Activated naive CD4-positive, alpha-beta T cell treated with anti-CD3 and anti-CD28 coated beads, Interleukin-2, amount 10 ng/mL, durations not matched to agents 7 days and 5 days (primary cell): Measurements from ENCODE around the gene MRPS18A.

Experiments used
- CTCF ChIA-PET: fragments of 350-600 bp; sonication (Branson Sonifier 250); formaldehyde crosslinking; loops from one replicate; lab custom pipeline; 2021; ENCODE audit warnings: antibody characterized with exemption; lab: Charles Lee
- DNase-seq: peaks from one replicate; pipeline ENCODE4 v3.0.0-alpha.2; 2020
- H3K27ac Mint-ChIP-seq: one replicate; pipeline ENCODE4 v1.8.0; 2021; ENCODE audit warnings: mild to moderate bottlenecking, moderate library complexity, mixed read lengths
- H3K27me3 Mint-ChIP-seq: one replicate; pipeline ENCODE4 v1.8.0; 2021; ENCODE audit warnings: mild to moderate bottlenecking, mixed read lengths
- H3K36me3 Mint-ChIP-seq: one replicate; pipeline ENCODE4 v1.8.0; 2021; ENCODE audit warnings: mixed read lengths
- H3K4me1 Mint-ChIP-seq: one replicate; pipeline ENCODE4 v1.8.0; 2021; ENCODE audit warnings: mixed read lengths
- H3K4me3 Mint-ChIP-seq: one replicate; pipeline ENCODE4 v1.8.0; 2021; ENCODE audit warnings: mild to moderate bottlenecking, moderate library complexity, mixed read lengths
- H3K9me3 Mint-ChIP-seq: one replicate; pipeline ENCODE4 v1.8.0; 2021; ENCODE audit warnings: mixed read lengths

The MRPS18A gene

DNA sequence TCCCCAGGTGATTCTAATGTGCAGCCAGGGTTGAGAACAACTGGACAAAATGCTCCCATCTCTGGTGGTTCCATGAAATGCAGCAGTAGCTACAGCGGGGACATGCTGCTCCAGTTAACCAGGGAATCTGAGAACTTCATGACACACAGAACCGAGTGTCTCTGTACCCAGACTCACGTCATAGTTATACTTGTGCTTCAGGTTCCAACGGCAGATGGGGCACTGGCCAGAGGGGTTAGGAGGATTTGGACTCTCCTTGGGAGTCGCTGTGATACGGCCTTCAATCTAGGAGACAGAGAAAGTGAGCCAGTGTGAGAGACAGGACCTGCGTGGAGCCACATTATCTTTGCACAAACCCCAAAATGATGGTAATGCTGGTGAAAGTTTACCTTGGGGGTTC, 9.2 kb downstream of the MRPS18A start:
- Mint-ChIP-seq H3K4me3 (no peak overlapping the region), H3K4me1 (peaks cover 6% of the 10 kb centered on the region), H3K9me3 (no peaks in the 10 kb centered on the region), H3K27ac (no peak overlapping the region), H3K27me3 (no peaks in the 10 kb centered on the region), H3K36me3 (peaks cover 36% of the 10 kb centered on the region)
- no peak for DNase-seq
- CTCF ChIA-PET: interaction anchor here (0.9 to 3.3 kb wide), 3 partner anchors 8 to 11 kb away, joined by 3 to 13 read pairs (median 3); no protein-coding TSS in a partner anchor

DNA sequence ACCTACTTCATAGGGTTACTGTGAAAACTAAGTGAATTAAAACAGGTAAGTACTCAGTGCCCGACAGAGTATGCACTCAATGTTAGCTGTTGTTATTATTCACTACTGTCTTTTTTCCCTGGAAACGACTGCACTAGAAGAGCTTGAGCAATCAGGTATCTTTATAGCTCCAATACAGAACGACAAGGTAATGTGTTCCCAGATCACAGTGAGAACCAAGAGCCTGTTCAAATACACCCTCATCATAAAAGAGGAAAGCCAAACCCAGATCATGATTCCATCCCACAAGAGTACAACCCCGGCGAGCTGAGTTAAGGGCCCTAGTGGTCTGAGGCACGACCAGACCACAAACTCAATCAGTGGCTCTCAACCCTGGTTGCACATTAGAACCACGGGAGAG, 9.8 kb downstream of the MRPS18A start:
- Mint-ChIP-seq H3K9me3 (no peaks in the 10 kb centered on the region), H3K4me3 (no peak overlapping the region), H3K27ac (no peak overlapping the region), H3K4me1 (peaks cover 2% of the 10 kb centered on the region), H3K36me3 (peaks cover 39% of the 10 kb centered on the region), H3K27me3 (no peaks in the 10 kb centered on the region)
- CTCF ChIA-PET: interaction anchor here (1.1 to 3.3 kb wide), 2 partner anchors 11 to 91 kb away, joined by 4 to 13 read pairs; no protein-coding TSS in a partner anchor
- DNase-seq: no peak

DNA sequence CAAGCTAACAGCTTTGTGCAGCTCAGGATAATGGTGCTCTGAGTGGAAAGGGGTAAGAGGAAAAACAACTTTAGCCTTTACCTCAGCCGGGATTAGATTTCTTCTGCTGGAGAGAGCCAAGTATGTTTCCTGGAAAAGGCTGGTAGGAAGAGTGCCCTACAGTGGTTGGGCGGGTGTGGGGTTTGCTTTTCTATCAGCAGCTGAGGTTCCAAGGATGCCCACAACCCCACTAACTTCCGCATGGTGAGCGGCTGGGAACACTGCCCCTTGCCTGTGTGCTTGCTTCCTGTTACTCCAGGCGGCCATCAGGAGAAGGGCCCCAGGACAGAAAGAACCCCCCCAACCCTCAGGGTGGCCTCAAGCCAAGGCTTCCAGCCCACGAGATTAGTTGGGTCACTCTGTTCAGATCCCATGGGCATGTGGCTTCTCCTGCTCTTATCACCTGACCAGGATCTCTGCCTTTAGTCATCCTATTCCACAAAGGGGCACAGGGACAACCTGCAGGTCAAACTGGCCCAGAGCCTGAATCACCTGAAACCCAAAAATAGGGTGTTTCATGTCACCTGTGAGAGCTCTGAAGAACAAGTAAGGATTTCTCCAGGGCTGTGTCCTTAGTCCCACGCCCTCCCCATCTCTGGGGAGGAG, 10.5 kb downstream of the MRPS18A start:
- Mint-ChIP-seq H3K4me3 (no peak overlapping the region), H3K27me3 (no peaks in the 10 kb centered on the region), H3K36me3 (peaks cover 41% of the 10 kb centered on the region), H3K9me3 (no peaks in the 10 kb centered on the region), H3K27ac (no peak overlapping the region), H3K4me1 (no peaks in the 10 kb centered on the region)
- no peak for DNase-seq
- CTCF ChIA-PET: interaction anchor here (1.1 to 3.3 kb wide), 2 partner anchors 10 to 92 kb away, joined by 4 to 13 read pairs; no protein-coding TSS in a partner anchor

DNA sequence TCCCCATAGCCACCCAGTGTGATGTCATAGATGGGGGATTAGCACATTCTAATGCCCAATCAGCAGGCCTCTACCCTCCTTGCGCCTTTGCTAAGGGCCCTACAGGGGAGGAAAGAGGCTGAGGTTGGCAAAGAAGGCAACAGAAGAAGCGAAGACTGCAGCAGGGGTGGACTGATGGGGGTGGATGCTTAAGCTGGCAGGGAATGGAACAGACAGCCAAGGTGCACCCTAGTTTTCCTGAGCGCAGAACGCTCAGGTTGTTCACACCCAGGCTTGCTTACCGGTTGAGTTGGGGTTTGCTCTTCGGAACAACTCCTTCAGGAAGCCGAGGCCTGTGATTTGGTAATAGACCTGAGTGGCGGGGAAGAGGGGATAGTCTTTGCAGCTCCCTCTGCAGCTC, 12.7 kb downstream of the MRPS18A start:
- Mint-ChIP-seq H3K36me3 (peaks cover 46% of the 10 kb centered on the region), H3K27ac (no peak overlapping the region), H3K27me3 (no peaks in the 10 kb centered on the region), H3K9me3 (no peaks in the 10 kb centered on the region), H3K4me1 (peaks cover 13% of the 10 kb centered on the region), H3K4me3 (no peak overlapping the region)
- CTCF ChIA-PET: interaction anchor here (1.0 kb wide), 2 partner anchors 101 to 404 kb away, joined by 3 read pairs; no protein-coding TSS in a partner anchor
- DNase-seq: no peak

DNA sequence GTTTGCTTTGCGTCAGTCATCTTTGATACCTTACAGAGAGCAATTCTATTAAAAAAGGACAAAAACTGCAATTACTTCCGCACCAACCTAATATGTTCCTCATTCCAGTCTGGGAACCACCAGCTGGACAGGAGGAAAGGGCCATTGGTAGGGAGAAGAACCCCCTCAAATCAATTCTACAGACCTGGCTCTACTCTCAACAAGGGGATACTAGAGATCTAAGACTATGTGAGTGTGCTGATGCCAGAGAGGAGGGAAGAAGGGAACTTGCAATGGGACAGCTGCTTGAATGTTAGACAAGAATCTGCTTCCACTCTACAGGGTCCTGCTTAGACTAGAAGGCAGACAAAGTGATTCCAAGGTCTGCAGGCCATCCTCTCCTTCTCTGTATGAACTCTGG, 13.3 kb downstream of the MRPS18A start:
- Mint-ChIP-seq H3K4me3 (no peak overlapping the region), H3K36me3 (peaks cover 44% of the 10 kb centered on the region)

DNA sequence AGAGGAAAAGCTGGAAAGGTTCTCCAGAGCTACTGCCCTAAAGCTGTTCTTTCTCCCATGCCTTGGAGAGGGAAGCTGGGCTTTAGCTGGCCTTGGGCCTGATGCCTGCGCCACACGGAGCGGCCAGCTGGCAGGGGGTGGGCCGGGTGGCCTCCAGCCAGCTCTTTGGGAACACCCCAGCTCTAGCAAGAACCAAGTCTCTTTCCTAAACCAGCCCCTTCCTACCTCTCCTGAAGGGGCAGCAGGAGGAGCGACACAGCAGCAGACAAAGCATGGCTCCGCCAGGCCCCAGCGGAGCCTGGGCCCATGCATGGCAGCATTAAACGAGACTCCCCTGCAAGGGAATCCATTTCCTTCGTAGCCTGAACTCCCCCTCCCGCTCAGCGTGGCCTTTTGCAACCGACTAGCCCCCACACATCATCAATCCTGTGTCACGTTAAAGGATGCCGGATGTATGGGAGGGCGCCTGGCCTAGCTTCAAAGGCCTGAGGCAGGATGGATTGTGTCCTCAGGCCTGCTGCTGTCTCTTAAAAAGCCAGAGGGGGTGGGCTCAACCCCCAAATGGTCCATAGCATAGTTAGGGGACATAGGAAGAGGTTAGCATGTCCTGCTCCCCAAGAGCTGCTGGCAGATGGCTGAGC, 14.0 kb downstream of the MRPS18A start:
- no peak for DNase-seq
- peaks cover 43% of the 10 kb centered on the region for H3K36me3 Mint-ChIP-seq
- H3K9me3 Mint-ChIP-seq: no peaks in the 10 kb centered on the region
- peaks cover 27% of the 10 kb centered on the region for H3K4me1 Mint-ChIP-seq
- no peak overlapping the region for H3K4me3 Mint-ChIP-seq
- no peaks in the 10 kb centered on the region for H3K27me3 Mint-ChIP-seq
- CTCF ChIA-PET: interaction anchor here (0.9 kb wide), 1 partner anchor 406 kb away, joined by 3 read pairs; no protein-coding TSS in a partner anchor
- no peak overlapping the region for H3K27ac Mint-ChIP-seq

More for the DNA sequence above, 13.3 kb downstream of the MRPS18A start:
- Mint-ChIP-seq H3K9me3 (no peaks in the 10 kb centered on the region), H3K27me3 (no peaks in the 10 kb centered on the region), H3K4me1 (peaks cover 20% of the 10 kb centered on the region), H3K27ac (no peak overlapping the region)
- CTCF ChIA-PET: interaction anchor here (1.0 kb wide), 1 partner anchor 404 kb away, joined by 3 read pairs; no protein-coding TSS in a partner anchor
- no peak for DNase-seq

DNA sequence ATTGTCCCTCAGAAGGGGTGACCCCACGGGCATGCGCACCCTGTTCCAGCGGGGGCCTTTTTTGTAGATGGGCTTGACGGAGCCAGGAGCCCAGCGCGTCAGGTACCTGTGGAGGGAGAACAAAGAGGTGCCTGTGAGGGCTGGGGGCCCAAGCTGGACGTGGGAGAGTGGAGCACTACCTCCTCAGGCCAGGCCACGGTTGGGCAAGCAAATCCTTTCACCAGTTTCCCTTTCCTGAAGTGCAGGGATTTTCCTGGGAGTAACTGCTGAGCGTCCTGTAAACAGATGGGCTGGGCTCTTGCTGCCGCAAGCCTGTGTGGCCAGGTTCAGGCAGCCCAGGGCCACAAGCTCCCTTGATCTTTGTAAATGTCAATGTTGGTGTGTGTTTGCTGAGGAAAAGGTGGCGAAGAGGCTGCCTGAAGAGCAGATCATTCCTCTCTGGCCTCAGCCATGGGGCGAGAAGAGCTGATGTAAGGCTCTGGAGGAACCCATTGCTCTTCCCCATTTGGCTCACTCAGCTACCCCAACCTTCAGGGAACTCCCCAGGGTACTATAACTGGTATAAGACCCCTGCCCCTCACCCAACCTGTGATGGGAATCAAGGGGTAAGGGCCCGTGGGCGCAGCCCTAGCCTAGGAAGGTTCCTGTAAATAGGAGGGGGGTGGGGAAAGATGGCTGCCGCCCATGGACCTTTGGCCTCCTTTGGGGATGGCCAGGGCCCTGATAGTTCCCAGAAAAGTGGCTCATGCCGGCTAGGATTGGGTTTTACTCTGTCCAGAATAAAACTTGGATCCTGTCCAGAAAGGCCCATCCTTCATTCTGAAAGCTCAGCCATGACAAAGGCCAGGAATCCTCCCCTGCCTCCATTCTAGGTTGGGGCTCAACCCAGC, 15.5 kb downstream of the MRPS18A start:
- Mint-ChIP-seq H3K4me1 (peaks cover 42% of the 10 kb centered on the region), H3K9me3 (no peaks in the 10 kb centered on the region), H3K27ac (no peak overlapping the region), H3K27me3 (no peaks in the 10 kb centered on the region), H3K4me3 (no peak overlapping the region), H3K36me3 (peaks cover 37% of the 10 kb centered on the region)
- CTCF ChIA-PET: interaction anchor here (0.6 to 3.3 kb wide), 2 partner anchors 59 to 407 kb away, joined by 3 to 11 read pairs; no protein-coding TSS in a partner anchor
- DNase-seq: no peak

DNA sequence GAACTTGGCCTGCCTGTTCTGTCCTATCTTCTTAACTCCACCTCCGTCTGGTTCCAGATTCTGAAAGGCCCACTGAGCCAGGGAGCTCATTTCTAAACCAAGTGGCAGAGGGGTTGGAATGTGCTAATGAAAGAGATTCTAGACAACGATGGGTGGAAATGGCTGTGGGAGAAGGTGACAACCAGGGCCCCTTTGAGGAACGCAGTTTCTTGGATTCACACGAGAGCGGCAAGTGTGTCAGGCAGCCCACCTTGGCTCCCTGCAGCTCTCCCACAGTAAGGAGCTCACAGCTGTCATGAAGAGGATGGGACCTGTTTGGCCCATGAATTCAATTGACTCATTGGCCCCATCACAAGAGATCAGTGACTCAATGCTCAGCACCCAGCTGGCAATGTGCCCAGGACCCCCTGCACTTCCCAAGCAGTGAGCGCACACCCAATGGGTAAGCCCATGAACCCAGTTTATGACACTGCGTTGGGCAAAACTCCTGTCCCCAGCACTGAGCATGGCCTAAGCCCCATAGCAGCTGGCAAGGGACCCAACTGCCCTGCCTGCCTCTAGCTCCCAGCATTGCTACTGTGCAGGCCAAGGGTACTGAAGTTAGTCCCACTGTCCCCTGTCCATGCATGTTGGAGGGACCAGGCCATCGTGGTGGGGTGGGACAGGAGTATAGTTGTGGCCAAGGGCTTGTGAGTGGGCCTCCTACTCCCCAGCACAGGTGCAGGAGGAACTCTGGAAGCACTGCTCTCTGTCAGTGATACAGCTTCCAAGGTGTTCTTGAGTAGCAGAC, 16.4 kb downstream of the MRPS18A start:
- Mint-ChIP-seq H3K4me3 (no peak overlapping the region), H3K27ac (peak overlapping the region; percentile 78), H3K27me3 (peaks cover 3% of the 10 kb centered on the region), H3K4me1 (peaks cover 44% of the 10 kb centered on the region), H3K36me3 (peaks cover 37% of the 10 kb centered on the region), H3K9me3 (no peaks in the 10 kb centered on the region)
- CTCF ChIA-PET: interaction anchor here (1.1 to 3.3 kb wide), 5 partner anchors 7 to 408 kb away, joined by 3 to 11 read pairs (median 7); partner anchors contain the start of gene VEGFA
- no peak for DNase-seq

DNA sequence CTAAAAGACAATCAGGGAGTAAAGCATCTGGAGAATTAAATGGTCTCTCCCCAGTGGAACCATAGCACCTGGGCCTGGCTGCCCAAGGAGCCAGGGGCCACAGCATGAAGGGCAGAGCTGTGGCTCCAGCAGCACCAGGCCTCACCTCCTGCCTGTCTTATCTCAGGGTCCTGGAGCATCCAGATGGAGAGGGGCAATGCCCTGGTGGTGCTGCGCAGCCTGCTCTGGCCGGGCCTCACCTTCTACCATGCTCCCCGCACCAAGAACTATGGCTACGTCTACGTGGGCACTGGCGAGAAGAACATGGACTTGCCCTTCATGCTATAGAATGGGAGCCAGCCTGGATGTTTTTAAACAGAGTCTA, 17.0 kb downstream of the MRPS18A start:
- H3K27ac Mint-ChIP-seq: peak overlapping the region; percentile 84

DNA sequence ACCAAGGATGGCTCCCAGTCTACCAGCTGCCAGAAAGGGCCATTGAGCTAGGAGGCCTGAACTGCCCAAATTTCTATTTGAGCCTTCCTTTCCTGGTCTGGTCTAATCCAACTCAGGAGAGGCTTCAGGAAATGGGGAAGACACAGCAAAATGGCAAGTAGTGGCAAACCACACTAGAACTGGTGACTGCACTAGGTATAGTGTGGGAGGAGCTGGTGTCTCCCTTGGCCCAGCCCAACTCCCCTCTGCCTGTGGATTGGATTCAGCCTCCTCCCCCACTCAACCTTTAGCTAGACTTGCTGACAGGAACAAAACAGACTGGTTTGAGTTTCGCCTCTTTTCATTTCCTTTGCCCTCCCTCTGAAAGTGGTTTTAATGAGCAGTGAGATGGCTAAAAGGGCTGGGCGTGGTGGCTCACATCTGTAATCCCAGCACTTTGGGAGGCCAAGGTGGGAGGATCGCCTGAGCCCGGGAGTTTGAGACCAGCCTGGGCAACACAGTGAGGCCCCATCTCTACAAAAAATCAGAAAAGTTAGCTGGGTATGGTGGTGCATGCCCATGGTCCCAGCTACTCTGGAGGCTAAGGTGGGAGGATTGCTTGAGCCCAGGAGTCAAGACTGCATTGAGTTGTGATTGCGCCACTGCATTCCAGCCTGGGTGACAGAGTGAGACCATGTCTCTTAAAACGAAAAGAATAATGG, 17.5 kb downstream of the MRPS18A start:
- CTCF ChIA-PET: interaction anchor here (0.7 to 3.3 kb wide), 12 partner anchors 9 to 409 kb away, joined by 3 to 11 read pairs (median 4); partner anchors contain the start of gene VEGFA
- H3K9me3 Mint-ChIP-seq: no peaks in the 10 kb centered on the region
- peaks cover 8% of the 10 kb centered on the region for H3K27me3 Mint-ChIP-seq
- peak overlapping the region; percentile 84 for H3K27ac Mint-ChIP-seq
- peaks cover 33% of the 10 kb centered on the region for H3K36me3 Mint-ChIP-seq
- H3K4me1 Mint-ChIP-seq: peaks cover 44% of the 10 kb centered on the region
- DNase-seq: peak; percentile 64
- H3K4me3 Mint-ChIP-seq: peak overlapping the region; percentile 18

More for the DNA sequence above, 17.0 kb downstream of the MRPS18A start:
- H3K36me3 Mint-ChIP-seq: peaks cover 33% of the 10 kb centered on the region
- H3K4me1 Mint-ChIP-seq: peaks cover 44% of the 10 kb centered on the region
- H3K27me3 Mint-ChIP-seq: peaks cover 5% of the 10 kb centered on the region
- no peaks in the 10 kb centered on the region for H3K9me3 Mint-ChIP-seq
- no peak for DNase-seq
- CTCF ChIA-PET: interaction anchor here (1.1 to 3.3 kb wide), 7 partner anchors 8 to 409 kb away, joined by 3 to 11 read pairs (median 6); partner anchors contain the start of gene VEGFA
- H3K4me3 Mint-ChIP-seq: peak overlapping the region; percentile 18

DNA sequence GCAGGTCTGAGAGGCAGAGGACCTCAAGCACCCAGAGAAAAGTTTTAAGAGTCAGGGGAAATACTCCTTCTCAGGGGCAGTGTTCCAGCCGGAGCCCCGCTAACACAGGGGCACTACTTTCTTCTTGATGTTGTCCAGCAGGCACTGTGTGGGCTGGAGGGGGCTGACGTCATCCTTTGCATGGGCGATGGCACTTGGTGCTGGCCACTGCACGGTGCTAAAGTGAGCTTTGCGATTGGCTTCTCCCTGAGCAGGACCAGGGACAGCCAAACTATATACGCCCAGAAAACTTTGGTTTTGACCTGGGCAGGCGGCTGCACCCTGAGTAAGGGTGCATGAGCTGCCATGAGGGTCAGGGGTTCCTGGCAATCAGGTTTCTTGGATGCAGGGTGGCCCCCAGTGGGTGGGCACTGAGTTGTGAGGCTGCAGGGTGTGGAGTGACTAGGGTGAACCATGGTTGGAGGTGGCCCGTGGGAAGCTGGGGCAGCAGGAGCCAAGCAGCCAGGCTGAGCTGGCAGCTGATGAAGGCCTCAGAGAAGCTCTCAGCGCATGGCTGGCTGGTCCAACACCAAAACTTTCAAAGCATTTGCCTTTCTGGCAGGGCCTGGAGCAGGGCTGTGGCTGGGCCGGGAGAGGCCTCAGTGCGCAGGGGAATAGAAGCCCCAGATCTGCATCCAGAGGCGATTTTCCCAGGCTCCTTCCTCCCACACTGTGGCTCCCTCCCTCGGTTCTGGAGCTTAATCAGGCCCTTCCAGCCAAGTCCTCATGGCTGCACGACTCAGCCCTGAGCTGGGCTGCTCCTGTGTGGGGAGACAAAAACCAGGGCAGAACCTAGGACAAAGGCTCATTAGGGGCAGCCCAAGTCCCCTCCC, 18.3 kb downstream of the MRPS18A start:
- no peak overlapping the region for H3K4me3 Mint-ChIP-seq
- peaks cover 25% of the 10 kb centered on the region for H3K36me3 Mint-ChIP-seq
- no peak for DNase-seq
- H3K27ac Mint-ChIP-seq: peak overlapping the region; percentile 84
- CTCF ChIA-PET: interaction anchor here (0.5 to 6.4 kb wide), 16 partner anchors 12 to 410 kb away, joined by 3 to 43 read pairs (median 5); partner anchors contain the start of genes MRPS18A and VEGFA
- no peaks in the 10 kb centered on the region for H3K9me3 Mint-ChIP-seq
- peaks cover 16% of the 10 kb centered on the region for H3K27me3 Mint-ChIP-seq
- H3K4me1 Mint-ChIP-seq: peaks cover 44% of the 10 kb centered on the region
